Left ventricle myocardium inferior (tissue), 1 donor: ENCODE measurements around the gene FAM13C. TPM values are rescaled to one million over a fixed set of nuclear protein-coding genes. Genes with fewer than 3 reads are reported as not detected.

ENCODE experiments used
- DNase-seq: peaks from one replicate; pipeline ENCODE4 v3.0.0-alpha.2; 2020
- H3K27ac ChIP-seq: fragments of 200-600 bp; replicated peaks from 2 replicates; pipeline ENCODE4 v1.8.0; 2021
- H3K27me3 ChIP-seq: fragments of 200-600 bp; 2 replicates; pipeline ENCODE4 v1.8.0; 2021; ENCODE audit warnings: low read depth
- H3K36me3 ChIP-seq: fragments of 200-600 bp; 2 replicates; pipeline ENCODE4 v1.8.0; 2021
- H3K4me1 ChIP-seq: fragments of 200-600 bp; 2 replicates; pipeline ENCODE4 v1.8.0; 2021
- H3K4me3 ChIP-seq: fragments of 200-600 bp; 2 replicates; pipeline ENCODE4 v1.8.0; 2021; ENCODE audit warnings: mild to moderate bottlenecking, moderate library complexity
- H3K9me3 ChIP-seq: fragments of 200-600 bp; replicated peaks from 2 replicates; pipeline ENCODE4 v1.8.0; 2021
- intact Hi-C: fragments of 100-400 bp; cut with micrococcal nuclease; formaldehyde crosslinking; loops from one replicate; pipeline ENCODE4 v1.11.0; 2022
- total RNA-seq: library from RNA; stranded (reverse); fragmentation: NEBNext Ultra II Directional; extraction: Animal tissue kit (Norgen Biotek cat#: 25700); gene quantifications from one replicate; pipeline ENCODE4 v1.2.1, GENCODE V29; 2021
- TF ChIP-seq, protein P1 (sequence below): fragments of 200-600 bp; IDR thresholded peaks from 2 replicates; pipeline ENCODE4 v1.8.0; 2021; ENCODE audit warnings: antibody characterized with exemption, mild to moderate bottlenecking, borderline replicate concordance
- donor health status: DM: no; HTN: yes; CAD: no; lungs with severe emphysema.

Gene FAM13C
- total RNA-seq, 1 donor from 2014 or later, result 5.2 TPM

DNA sequence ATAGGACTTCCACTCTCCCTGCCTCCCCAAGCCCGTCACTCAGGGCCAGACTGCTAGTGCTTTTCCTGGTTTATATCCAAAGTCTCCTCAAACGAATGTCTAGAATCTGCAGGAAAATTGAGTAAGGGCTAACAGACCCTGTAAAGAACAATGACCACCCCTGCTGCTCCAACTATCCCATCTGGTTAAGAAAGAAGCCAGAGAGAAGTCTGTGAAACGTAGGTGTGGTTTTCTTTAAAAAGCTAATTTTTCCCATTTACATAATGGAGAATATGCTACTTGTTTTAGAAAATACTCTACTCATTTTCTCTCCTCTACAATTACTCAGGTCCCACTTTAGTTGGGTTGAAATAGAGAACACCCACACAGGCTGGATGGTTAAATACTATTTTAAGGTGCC, 72.5 kb downstream of the FAM13C start:
- no peak overlapping the region for H3K27ac ChIP-seq
- peaks cover 16% of the 10 kb centered on the region for H3K4me1 ChIP-seq
- H3K36me3 ChIP-seq, result no peaks in the 10 kb centered on the region
- no peak overlapping the region for H3K4me3 ChIP-seq
- no peak for DNase-seq
- no peaks in the 10 kb centered on the region for H3K27me3 ChIP-seq
- H3K9me3 ChIP-seq, result no peaks in the 10 kb centered on the region
- TF ChIP-seq, protein P1, sequence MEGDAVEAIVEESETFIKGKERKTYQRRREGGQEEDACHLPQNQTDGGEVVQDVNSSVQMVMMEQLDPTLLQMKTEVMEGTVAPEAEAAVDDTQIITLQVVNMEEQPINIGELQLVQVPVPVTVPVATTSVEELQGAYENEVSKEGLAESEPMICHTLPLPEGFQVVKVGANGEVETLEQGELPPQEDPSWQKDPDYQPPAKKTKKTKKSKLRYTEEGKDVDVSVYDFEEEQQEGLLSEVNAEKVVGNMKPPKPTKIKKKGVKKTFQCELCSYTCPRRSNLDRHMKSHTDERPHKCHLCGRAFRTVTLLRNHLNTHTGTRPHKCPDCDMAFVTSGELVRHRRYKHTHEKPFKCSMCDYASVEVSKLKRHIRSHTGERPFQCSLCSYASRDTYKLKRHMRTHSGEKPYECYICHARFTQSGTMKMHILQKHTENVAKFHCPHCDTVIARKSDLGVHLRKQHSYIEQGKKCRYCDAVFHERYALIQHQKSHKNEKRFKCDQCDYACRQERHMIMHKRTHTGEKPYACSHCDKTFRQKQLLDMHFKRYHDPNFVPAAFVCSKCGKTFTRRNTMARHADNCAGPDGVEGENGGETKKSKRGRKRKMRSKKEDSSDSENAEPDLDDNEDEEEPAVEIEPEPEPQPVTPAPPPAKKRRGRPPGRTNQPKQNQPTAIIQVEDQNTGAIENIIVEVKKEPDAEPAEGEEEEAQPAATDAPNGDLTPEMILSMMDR, result no peak
- intact Hi-C loops, result no loop called here

DNA sequence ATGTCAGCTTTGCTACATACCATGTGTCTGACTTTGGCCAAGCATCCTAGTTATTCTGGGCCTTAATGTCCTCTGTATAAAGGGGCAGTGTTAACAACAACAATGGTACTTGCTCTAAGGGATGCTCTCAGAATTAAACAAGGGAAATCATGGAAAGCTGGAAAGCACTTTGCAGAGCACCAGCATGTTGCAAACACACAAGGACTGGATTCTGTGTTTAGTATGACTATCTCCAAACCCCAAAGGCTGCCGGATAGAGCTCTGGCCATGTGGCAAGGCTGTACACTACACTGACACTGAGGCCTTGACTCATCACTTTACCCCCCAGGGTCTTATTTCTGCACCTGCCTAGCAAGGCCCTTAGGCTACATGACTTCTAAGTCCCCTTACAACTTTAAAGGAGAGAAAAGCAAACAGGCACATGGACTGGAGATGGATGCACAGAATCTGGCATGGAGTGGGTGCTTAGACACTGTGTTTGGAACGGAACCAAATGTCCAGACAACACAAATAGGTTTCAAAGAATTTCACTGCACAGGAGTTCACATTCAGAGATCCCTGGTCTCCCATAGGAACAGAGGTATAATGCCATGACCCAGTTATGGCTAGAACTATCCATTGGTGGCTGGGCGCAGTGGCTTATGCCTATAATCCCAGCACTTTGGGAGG, 74.6 kb downstream of the FAM13C start:
- Histone ChIP-seq H3K27me3 (no peaks in the 10 kb centered on the region), H3K4me1 (peaks cover 6% of the 10 kb centered on the region), H3K9me3 (no peaks in the 10 kb centered on the region), H3K36me3 (peaks cover 3% of the 10 kb centered on the region), H3K27ac (no peak overlapping the region), H3K4me3 (no peak overlapping the region)
- intact Hi-C loops, result no loop called here
- TF ChIP-seq, protein P1, result no peak
- no peak for DNase-seq

GRCh38 chr10:59285848-59286247, 76.5 kb downstream of the FAM13C start:
- intact Hi-C loops, result no loop called here
- H3K27me3 ChIP-seq, result no peaks in the 10 kb centered on the region
- DNase-seq, result no peak
- no peak overlapping the region for H3K27ac ChIP-seq
- TF ChIP-seq, protein P1, result no peak
- no peak overlapping the region for H3K4me3 ChIP-seq
- H3K36me3 ChIP-seq, result peaks cover 3% of the 10 kb centered on the region
- H3K9me3 ChIP-seq, result no peaks in the 10 kb centered on the region
- H3K4me1 ChIP-seq, result peaks cover 6% of the 10 kb centered on the region

DNA sequence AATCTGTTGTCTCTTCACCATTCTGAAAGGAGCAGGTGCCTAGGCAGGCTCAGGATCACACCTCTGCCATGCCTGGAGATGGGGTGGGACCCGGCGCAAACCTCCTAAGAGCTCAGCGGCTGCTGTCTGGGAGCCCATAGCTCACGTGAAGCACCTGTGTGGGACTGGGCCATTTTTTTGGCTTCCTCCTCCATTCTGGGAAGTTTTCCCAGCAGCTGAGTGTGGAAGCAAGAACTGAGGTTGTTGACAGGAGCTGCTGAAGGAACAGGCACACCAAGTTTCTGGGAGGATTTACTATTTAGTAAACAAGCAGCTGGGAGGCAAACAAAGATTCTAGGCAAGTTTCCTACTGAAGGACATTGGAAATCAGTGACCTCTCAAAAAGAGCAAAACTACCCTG, 77.3 kb downstream of the FAM13C start:
- H3K27me3 ChIP-seq, result no peaks in the 10 kb centered on the region
- H3K9me3 ChIP-seq, result no peaks in the 10 kb centered on the region
- intact Hi-C loops, result no loop called here
- H3K36me3 ChIP-seq, result peaks cover 3% of the 10 kb centered on the region
- no peak overlapping the region for H3K4me3 ChIP-seq
- DNase-seq, result no peak
- H3K4me1 ChIP-seq, result peaks cover 10% of the 10 kb centered on the region
- TF ChIP-seq, protein P1, result no peak
- no peak overlapping the region for H3K27ac ChIP-seq

DNA sequence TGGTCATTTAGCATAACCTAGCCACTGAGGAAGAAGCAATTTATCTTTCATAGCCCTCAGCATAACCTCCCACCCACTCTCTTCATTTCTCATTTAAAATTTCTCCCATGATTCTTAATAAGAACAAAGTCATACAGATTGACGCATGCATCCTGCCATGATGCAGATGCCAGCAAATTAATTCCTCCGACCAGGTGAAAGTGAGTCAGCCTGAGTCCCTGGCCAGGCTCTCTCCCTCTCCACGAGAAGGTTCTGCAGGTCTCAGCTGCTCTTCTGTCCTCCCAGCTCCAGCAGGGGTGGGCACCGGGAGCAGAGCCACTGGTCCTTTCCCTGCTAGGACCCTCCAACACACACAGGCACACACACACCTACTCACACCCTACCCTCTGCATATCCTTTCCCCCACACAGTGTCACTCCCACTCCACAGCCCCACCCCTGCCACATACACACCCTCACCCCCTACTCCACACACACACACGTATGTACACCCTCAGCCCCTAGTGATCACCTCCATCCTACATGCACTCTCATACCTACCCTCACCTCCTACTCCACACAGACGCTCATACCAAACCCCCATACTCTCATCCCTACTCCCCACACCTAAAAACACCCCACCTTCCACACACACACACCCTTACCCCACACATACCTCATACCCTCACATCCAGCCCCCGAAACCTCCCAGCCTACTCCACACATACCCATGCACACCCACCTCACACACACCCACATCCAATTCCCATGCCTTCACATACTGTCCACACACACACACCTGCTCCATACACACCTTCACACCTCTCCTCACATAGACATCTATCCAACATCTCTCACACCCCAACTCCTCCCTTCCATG, 78.0 kb downstream of the FAM13C start:
- no peak overlapping the region for H3K27ac ChIP-seq
- H3K9me3 ChIP-seq, result no peaks in the 10 kb centered on the region
- TF ChIP-seq, protein P1, result no peak
- intact Hi-C loops, result no loop called here
- H3K27me3 ChIP-seq, result no peaks in the 10 kb centered on the region
- H3K4me3 ChIP-seq, result no peak overlapping the region
- no peak for DNase-seq
- peaks cover 3% of the 10 kb centered on the region for H3K36me3 ChIP-seq
- H3K4me1 ChIP-seq, result peaks cover 12% of the 10 kb centered on the region
